ENCODE results near the gene CCT3. TPM values are rescaled to one million over a fixed set of nuclear protein-coding genes. Genes with fewer than 3 reads are reported as not detected.

Gene CCT3
- total RNA-seq, 1 donor from 2014 or later = 358 TPM

- TF ChIP-seq CTCF (conservative IDR thresholded peaks at IDR 0.05; ENCODE audit: low read depth, low read length) = no peak
- no peak for DNase-seq (ENCODE audit: low read depth)
- H3K4me3 ChIP-seq (ENCODE audit: low read depth, low read length) = no peak overlapping the region
These were observed 30.1 kb upstream of the CCT3 start for GRCh38 chr1:156368157-156368658.

- H3K4me3 ChIP-seq (ENCODE audit: low read depth, low read length) = no peak overlapping the region
- no peak for DNase-seq (ENCODE audit: low read depth)
- TF ChIP-seq CTCF (conservative IDR thresholded peaks at IDR 0.05; ENCODE audit: low read depth, low read length) = no peak
These were observed 29.5 kb upstream of the CCT3 start for GRCh38 chr1:156367383-156368156.

GRCh38 chr1:156366378-156367166 is 28.5 kb upstream of the CCT3 start:
- no peak overlapping the region for H3K4me3 ChIP-seq (ENCODE audit: low read depth, low read length)
- no peak for DNase-seq (ENCODE audit: low read depth)
- no peak for TF ChIP-seq CTCF (conservative IDR thresholded peaks at IDR 0.05; ENCODE audit: low read depth, low read length)

GRCh38 chr1:156365754-156366153 is 27.7 kb upstream of the CCT3 start:
- no peak for DNase-seq (ENCODE audit: low read depth)
- H3K4me3 ChIP-seq (ENCODE audit: low read depth, low read length) = no peak overlapping the region
- no peak for TF ChIP-seq CTCF (conservative IDR thresholded peaks at IDR 0.05; ENCODE audit: low read depth, low read length)

- no peak for DNase-seq (ENCODE audit: low read depth)
- no peak overlapping the region for H3K4me3 ChIP-seq (ENCODE audit: low read depth, low read length)
- no peak for TF ChIP-seq CTCF (conservative IDR thresholded peaks at IDR 0.05; ENCODE audit: low read depth, low read length)
These were observed 22.4 kb upstream of the CCT3 start for GRCh38 chr1:156360534-156360933.

- DNase-seq (ENCODE audit: low read depth) = no peak
- H3K4me3 ChIP-seq (ENCODE audit: low read depth, low read length) = no peak overlapping the region
- peak; percentile 37 for TF ChIP-seq CTCF (conservative IDR thresholded peaks at IDR 0.05; ENCODE audit: low read depth, low read length)
These were observed 21.9 kb upstream of the CCT3 start for GRCh38 chr1:156359973-156360372.
